GM21529 (cell line): Measurements from ENCODE around the gene PLK1.
"Not testable (repeated sequence)": the region's sequence is repeated elsewhere in the genome, so short reads cannot be mapped to it uniquely, and the experiment has no call there.

Experiments used
- ATAC-seq: cut with Tn5 transposase; IDR thresholded peaks from one replicate; pipeline ENCODE4 v1.9.1; 2021; ENCODE audit not compliant: unreplicated experiment

The PLK1 gene

GRCh38 chr16:23678430-23679273 lies at the start of gene PLK1:
TSS of gene PLK1 (plus strand) at chr16:23678889. CDS start at chr16:23678933, 44 bp downstream.
- peak; percentile 86 for ATAC-seq

GRCh38 chr16:23629516-23629915 lies 49.2 kb upstream of the PLK1 start:
- ATAC-seq = no peak

GRCh38 chr16:23631874-23632273 lies 46.8 kb upstream of the PLK1 start:
- ATAC-seq = not testable (repeated sequence)

- no peak for ATAC-seq
Observed at GRCh38 chr16:23634461-23635036, 44.1 kb upstream of the PLK1 start.

- ATAC-seq = no peak
Observed at GRCh38 chr16:23635958-23636357, 42.7 kb upstream of the PLK1 start.

GRCh38 chr16:23640615-23640930 lies 38.1 kb upstream of the PLK1 start:
- ATAC-seq = no peak

- ATAC-seq = peak; percentile 97
Observed at GRCh38 chr16:23640931-23641765, 37.5 kb upstream of the PLK1 start, which contains the start of the genes DCTN5 and PALB2. TSS of gene DCTN5 (plus strand) at chr16:23641466. CDS start at chr16:23641543, 77 bp downstream. TSS of gene PALB2 (minus strand) at chr16:23641310. CDS start at chr16:23641157, 153 bp downstream.

- no peak for ATAC-seq
Observed at GRCh38 chr16:23642246-23642774, 36.4 kb upstream of the PLK1 start.

GRCh38 chr16:23650674-23651416 lies 27.8 kb upstream of the PLK1 start:
- no peak for ATAC-seq

- peak; percentile 71 for ATAC-seq
Observed at GRCh38 chr16:23651943-23652468, 26.7 kb upstream of the PLK1 start.

GRCh38 chr16:23663918-23664317 lies 14.8 kb upstream of the PLK1 start:
- no peak for ATAC-seq

GRCh38 chr16:23666571-23667354 lies 11.9 kb upstream of the PLK1 start:
- no peak for ATAC-seq

GRCh38 chr16:23667355-23667659 lies 11.4 kb upstream of the PLK1 start:
- no peak for ATAC-seq

- ATAC-seq = no peak
Observed at GRCh38 chr16:23668225-23668624, 10.5 kb upstream of the PLK1 start.

- no peak for ATAC-seq
Observed at GRCh38 chr16:23668873-23669272, 9.8 kb upstream of the PLK1 start.

- peak; percentile 97 for ATAC-seq
Observed at GRCh38 chr16:23670137-23670776, 8.4 kb upstream of the PLK1 start.

GRCh38 chr16:23673971-23674614 lies 4.6 kb upstream of the PLK1 start:
- ATAC-seq = no peak

- ATAC-seq = no peak
Observed at GRCh38 chr16:23676924-23677480, 1.7 kb upstream of the PLK1 start.
